SU-DHL-6 (cell line): Measurements from ENCODE around the gene OSBPL2.

Source experiments
- H2AFZ ChIP-seq: fragments of 200-600 bp; sonication (generic); 2 replicates; pipeline ENCODE4 v1.6.1; 2014; ENCODE audit warnings: low read depth, mild to moderate bottlenecking, moderate library complexity, mixed read lengths, antibody characterized with exemption, low read length; ENCODE audit not compliant: severe bottlenecking
- H3F3A ChIP-seq: fragments of 200-600 bp; shearing (Covaris generic); 2 replicates; pipeline ENCODE4 v1.6.0; 2016; ENCODE audit warnings: antibody characterized with exemption, mild to moderate bottlenecking; ENCODE audit not compliant: insufficient read depth
- H3K27ac ChIP-seq: fragments of 200-600 bp; sonication (generic); 2 replicates; pipeline ENCODE4 v1.5.1; 2016; ENCODE audit warnings: low read depth, mild to moderate bottlenecking, low read length, moderate library complexity, mixed read lengths
- H3K27me3 ChIP-seq: fragments of 200-600 bp; sonication (generic), shearing (Covaris generic); 2 replicates; pipeline ENCODE4 v1.6.0; 2014; ENCODE audit warnings: mild to moderate bottlenecking, low read length
- H3K36me3 ChIP-seq: fragments of 200-600 bp; sonication (generic); 2 replicates; pipeline ENCODE4 v1.6.1; 2014; ENCODE audit warnings: mild to moderate bottlenecking, low read length, mixed read lengths
- H3K4me2 ChIP-seq: fragments of 300-600, 200-600 bp; shearing (Covaris generic), sonication (generic); 2 replicates; pipeline ENCODE4 v1.6.0; 2014; ENCODE audit warnings: low read length, low read depth, mild to moderate bottlenecking; ENCODE audit not compliant: poor library complexity, severe bottlenecking
- H3K4me3 ChIP-seq: fragments of 200-600 bp; sonication (generic); 2 replicates; pipeline ENCODE4 v1.5.1; 2014; ENCODE audit warnings: antibody characterized with exemption, low read length, mild to moderate bottlenecking, mixed read lengths; ENCODE audit not compliant: insufficient read depth, poor library complexity, severe bottlenecking
- H3K79me2 ChIP-seq: fragments of 200-600 bp; sonication (generic); 2 replicates; pipeline ENCODE4 v1.6.1; 2014; ENCODE audit warnings: mild to moderate bottlenecking, low read length, moderate library complexity; ENCODE audit not compliant: insufficient read depth
- H3K9ac ChIP-seq: fragments of 200-600 bp; sonication (generic); 2 replicates; pipeline ENCODE4 v1.7.0; 2014; ENCODE audit warnings: mild to moderate bottlenecking, low read length
- H3K9me2 ChIP-seq: fragments of 200-600 bp; sonication (generic); replicated peaks from 2 replicates; pipeline ENCODE4 v1.6.1; 2014; ENCODE audit warnings: low read length; ENCODE audit not compliant: insufficient read depth
- H3K9me3 ChIP-seq: fragments of 200-600 bp; sonication (generic); 2 replicates; pipeline ENCODE4 v1.6.1; 2014; ENCODE audit warnings: low read length, mixed read lengths; ENCODE audit not compliant: insufficient read depth
- H4K20me1 ChIP-seq: fragments of 200-600 bp; sonication (generic); 2 replicates; pipeline ENCODE4 v1.6.1; 2014; ENCODE audit warnings: low read depth, mild to moderate bottlenecking, antibody characterized with exemption, low read length, moderate library complexity, mixed read lengths
- EZH2phosphoT487 ChIP-seq: fragments of 200-600 bp; sonication (generic), shearing (Covaris generic); conservative IDR thresholded peaks from 2 replicates; pipeline ENCODE4 v1.6.1; 2018; ENCODE audit warnings: mild to moderate bottlenecking, antibody characterized with exemption, low read length, moderate library complexity, mixed read lengths
- TF ChIP-seq, protein P1 (sequence below): fragments of 200-600 bp; sonication (generic); IDR thresholded peaks from one replicate; pipeline ENCODE4 v1.5.1; 2017; ENCODE audit warnings: antibody characterized with exemption, mild to moderate bottlenecking, low read length, moderate library complexity; ENCODE audit not compliant: insufficient read depth, poor library complexity, severe bottlenecking

Gene OSBPL2

GRCh38 chr20:62211769-62212288 is 26.5 kb upstream of the OSBPL2 start:
- no peak overlapping the region for H3K9ac ChIP-seq
- no peaks in the 10 kb centered on the region for H4K20me1 ChIP-seq
- H3K27ac ChIP-seq: no peak overlapping the region
- no peaks in the 10 kb centered on the region for H3K79me2 ChIP-seq
- H3K4me2 ChIP-seq: no peak overlapping the region
- no peaks in the 10 kb centered on the region for H3K36me3 ChIP-seq
- TF ChIP-seq, protein P1, sequence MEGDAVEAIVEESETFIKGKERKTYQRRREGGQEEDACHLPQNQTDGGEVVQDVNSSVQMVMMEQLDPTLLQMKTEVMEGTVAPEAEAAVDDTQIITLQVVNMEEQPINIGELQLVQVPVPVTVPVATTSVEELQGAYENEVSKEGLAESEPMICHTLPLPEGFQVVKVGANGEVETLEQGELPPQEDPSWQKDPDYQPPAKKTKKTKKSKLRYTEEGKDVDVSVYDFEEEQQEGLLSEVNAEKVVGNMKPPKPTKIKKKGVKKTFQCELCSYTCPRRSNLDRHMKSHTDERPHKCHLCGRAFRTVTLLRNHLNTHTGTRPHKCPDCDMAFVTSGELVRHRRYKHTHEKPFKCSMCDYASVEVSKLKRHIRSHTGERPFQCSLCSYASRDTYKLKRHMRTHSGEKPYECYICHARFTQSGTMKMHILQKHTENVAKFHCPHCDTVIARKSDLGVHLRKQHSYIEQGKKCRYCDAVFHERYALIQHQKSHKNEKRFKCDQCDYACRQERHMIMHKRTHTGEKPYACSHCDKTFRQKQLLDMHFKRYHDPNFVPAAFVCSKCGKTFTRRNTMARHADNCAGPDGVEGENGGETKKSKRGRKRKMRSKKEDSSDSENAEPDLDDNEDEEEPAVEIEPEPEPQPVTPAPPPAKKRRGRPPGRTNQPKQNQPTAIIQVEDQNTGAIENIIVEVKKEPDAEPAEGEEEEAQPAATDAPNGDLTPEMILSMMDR: no peak
- no peak for TF ChIP-seq EZH2phosphoT487
- no peaks in the 10 kb centered on the region for H3K27me3 ChIP-seq
- H3K9me3 ChIP-seq: no peaks in the 10 kb centered on the region
- H3K9me2 ChIP-seq: no peaks in the 10 kb centered on the region
- no peak overlapping the region for H3K4me3 ChIP-seq
- no peaks in the 10 kb centered on the region for H3F3A ChIP-seq
- no peak overlapping the region for H2AFZ ChIP-seq

DNA sequence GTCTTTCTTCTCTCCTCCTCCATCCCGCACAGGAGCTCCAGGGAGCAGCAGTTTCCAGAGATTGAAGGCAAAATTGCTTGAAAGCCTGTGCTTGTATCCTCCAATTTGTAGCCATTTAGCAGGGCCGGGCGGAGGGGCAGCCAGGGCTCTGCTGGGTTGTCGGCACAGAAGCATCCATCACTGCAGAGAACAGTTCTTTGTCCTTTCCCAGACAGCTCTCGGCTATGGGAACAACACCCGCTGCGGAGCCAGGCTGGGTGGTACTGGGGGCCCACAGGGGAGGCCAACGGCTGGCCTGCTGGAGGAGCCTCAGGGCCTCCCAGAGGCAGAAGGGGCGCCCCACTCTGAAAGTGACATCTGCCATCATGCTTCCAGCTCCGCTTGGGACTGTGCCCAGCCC is 26.0 kb upstream of the OSBPL2 start:
- TF ChIP-seq, protein P1: no peak
- TF ChIP-seq EZH2phosphoT487: no peak
- Histone ChIP-seq H2AFZ (no peak overlapping the region), H3K36me3 (no peaks in the 10 kb centered on the region), H3K4me3 (no peak overlapping the region), H3F3A (no peaks in the 10 kb centered on the region), H3K27me3 (no peaks in the 10 kb centered on the region), H3K9ac (no peak overlapping the region), H4K20me1 (no peaks in the 10 kb centered on the region), H3K27ac (no peak overlapping the region), H3K79me2 (no peaks in the 10 kb centered on the region), H3K9me2 (no peaks in the 10 kb centered on the region), H3K4me2 (no peak overlapping the region), H3K9me3 (no peaks in the 10 kb centered on the region)

GRCh38 chr20:62214067-62214466 is 24.3 kb upstream of the OSBPL2 start:
- no peaks in the 10 kb centered on the region for H3K36me3 ChIP-seq
- H3K27ac ChIP-seq: no peak overlapping the region
- no peaks in the 10 kb centered on the region for H3K9me3 ChIP-seq
- H2AFZ ChIP-seq: no peak overlapping the region
- H3K4me2 ChIP-seq: no peak overlapping the region
- no peaks in the 10 kb centered on the region for H3K9me2 ChIP-seq
- H3F3A ChIP-seq: no peaks in the 10 kb centered on the region
- no peaks in the 10 kb centered on the region for H3K79me2 ChIP-seq
- H4K20me1 ChIP-seq: no peaks in the 10 kb centered on the region
- no peaks in the 10 kb centered on the region for H3K27me3 ChIP-seq
- no peak for TF ChIP-seq EZH2phosphoT487
- TF ChIP-seq, protein P1: no peak
- no peak overlapping the region for H3K9ac ChIP-seq
- no peak overlapping the region for H3K4me3 ChIP-seq
